Head of caudate nucleus (tissue), 42 donors: Measurements from ENCODE around the gene CDH22.

ENCODE experiments used
- DNase-seq, 42 donors: peaks; one replicate each; pipeline versions ENCODE4 v3.0.0 to v3.0.0-alpha.2; 2020 to 2021; ENCODE audit warnings: mixed read lengths in 7 of 42
- intact Hi-C: fragments of 100-400 bp; cut with DNase I; formaldehyde crosslinking; loops from one replicate; pipeline ENCODE4 v1.15.0; 2022

Gene CDH22

DNA sequence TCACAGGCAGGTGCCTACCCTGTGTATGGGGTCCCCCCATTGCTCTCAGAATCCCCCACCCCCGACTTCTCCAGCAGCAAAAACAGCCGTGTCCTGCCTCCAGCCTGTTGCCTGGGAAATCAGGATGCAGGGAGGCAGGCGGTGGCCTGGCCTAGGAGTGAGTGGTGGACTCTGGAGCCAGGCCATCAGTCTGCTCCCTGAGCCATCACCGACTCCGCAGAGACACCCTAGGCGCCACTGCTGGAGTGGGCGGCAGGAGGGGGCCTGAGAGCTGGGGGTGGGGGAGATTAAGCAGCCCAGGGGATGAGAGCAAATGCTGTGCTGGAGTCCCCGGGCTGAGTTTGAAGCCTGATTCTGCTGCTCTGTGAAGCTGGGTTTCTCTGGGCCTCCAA is 97.0 kb downstream of the CDH22 start:
- DNase-seq, result no peak
- intact Hi-C loops, result no loop called here

DNA sequence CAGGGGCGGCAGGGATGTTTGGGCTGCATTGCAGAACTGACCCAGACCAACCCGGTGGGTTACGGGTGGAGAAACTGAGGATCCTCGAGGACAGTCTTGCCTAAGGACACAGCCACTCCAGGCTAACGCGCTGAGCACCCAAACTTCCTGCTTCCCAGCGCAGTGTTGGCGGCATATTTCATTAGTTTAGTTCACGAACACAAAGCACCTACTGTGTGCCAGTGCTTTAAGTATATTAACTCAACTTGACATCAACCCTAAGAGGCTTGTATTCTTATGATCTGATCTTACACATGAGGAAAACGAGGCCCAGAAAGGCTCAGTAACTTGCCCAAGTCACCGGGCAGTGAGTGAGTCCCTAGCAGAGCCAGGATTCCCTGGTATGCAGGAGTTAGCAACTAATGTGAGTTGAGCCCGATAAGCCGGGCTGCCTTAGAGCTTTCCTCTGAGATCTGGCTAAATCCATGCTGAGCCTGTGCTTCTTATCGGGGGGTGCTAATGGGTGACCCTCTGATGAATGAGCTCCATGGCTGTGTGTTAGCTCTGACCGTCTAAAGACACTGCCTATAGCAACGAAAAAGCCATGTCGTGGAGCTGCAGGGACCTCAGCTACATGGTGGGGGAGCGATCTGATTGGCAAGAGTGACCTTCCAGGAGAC is 97.5 kb downstream of the CDH22 start:
- intact Hi-C loops, result no loop called here
- DNase-seq, result no peak

DNA sequence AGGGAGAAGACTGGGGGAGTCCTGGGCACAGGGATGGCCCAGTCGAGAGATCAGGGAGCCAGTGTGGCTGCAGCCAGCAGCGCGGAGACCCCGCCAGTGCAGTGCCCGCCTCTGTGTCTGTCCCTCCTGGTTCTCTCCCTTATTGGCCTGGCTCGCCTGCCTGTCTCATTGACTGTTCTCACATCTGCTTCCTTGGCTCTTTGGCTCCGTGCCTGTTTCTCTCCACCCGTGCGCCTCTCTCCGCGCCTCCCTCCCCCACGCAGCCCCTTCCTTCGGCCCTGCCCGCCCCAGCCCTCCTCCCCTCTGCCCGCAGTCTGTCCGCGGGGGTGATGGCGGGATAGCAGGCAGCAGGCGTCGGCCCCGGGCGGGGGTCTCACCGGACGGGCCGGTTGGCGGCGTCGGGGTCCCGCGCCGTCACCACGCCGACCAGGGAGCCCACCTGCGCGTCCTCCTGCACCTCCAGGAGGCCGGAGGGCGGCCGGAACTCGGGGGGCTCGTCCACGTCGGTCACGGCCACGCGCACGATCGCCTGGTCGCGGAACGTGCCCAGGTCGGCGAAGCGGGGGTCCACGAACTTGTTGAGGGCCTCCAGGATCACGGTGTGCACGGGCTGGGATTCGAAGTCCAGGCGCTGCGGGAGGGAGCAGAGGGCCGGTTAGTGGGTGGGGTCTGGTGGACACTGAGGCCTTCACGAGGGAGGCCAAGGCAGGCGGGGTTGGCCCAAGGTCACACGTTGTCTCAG is 98.2 kb downstream of the CDH22 start:
- intact Hi-C loops, result no loop called here
- peak in 6 of 42 donors; percentile 12 to 46 (median 30) for DNase-seq

DNA sequence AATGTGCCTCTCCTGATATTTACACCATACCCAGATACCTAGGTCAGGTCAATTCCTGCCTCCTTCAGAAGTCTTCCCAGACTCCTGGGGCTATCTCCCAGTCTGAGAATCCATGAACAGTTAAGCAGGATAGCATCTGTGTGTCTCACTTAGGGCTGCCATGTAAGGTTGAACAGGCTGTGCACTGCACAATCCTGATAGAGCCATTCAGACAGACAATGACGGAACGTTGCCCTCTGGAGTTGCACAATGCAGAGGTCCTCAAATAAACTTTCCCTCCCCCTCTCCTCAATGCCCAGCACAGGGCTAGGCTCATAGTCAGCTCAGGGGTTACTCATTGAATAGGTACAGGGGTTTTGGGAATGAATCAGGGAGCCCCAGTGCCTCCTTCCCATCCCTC is 100.5 kb downstream of the CDH22 start:
- no peak for DNase-seq
- intact Hi-C loops, result no loop called here

DNA sequence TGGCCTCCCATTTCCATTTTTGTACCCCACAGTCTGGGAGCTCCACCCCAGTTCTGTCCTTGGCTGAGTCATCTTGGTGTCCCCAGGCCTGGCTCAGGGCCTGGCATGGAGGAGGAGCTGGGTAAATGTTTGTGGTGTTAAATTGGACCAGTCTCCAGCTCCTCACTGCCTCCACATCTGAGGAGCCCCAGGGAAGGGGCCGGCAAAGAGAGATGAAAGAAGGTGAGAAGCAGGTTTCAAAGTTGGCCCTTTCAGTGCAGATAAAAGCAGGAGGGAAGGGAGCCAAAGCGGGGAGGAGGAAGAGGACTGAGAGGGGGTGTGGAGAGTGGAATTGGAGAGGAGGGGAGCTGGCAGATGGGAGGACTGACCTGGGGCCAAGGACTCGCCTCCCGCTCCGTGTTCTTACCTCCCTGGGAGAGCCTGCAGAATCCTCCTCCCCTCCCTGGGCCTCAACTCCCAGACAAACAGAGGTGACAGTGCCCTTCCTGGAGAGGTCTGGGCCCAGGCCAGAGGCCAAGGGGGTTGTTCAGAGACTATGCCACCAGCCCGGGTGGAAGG is 101.2 kb downstream of the CDH22 start:
- DNase-seq, result no peak

DNA sequence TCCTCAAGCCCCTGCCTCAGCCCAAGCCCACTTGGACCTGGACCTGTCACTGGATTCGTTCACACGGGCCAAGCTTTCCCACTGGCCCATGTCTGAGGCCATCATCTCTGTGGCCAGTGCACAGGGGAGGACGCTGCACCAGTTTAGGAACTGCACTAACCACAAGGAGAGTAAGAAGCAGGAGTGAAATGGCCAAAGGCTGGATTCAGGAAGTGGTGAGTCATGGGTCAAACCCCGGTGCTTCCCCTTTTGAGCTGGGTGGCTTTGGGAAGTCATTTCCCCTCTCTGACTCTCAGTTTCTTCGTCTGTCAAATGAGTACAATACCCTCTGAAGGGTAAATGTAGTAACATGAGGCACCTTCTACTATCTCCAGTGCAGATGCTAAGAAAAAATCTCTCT is 102.3 kb downstream of the CDH22 start:
- intact Hi-C loops, result no loop called here
- peak in 23 of 42 donors; percentile 19 to 65 (median 43) for DNase-seq

More for the DNA sequence above, 101.2 kb downstream of the CDH22 start:
- intact Hi-C loops, result no loop called here

DNA sequence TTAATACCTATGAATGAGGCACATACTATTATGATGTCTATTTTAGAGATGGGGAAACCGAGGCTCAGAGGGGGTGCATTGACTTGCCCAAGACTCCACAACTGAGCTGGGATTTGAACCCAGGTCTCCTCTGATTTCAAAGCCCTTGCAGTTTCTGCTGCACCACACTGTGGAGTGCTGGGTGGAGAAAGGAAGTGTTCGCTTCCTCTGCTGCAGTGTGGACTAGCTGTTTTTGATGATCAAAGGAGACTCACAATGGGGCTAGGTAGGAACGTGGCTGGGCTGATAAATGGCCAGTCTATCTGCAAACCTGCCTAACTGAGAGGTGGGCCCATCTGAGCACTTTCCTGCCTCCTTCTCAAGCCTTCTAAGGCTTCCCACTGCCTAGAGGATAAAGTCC is 102.9 kb downstream of the CDH22 start:
- no peak for DNase-seq
- intact Hi-C loops, result no loop called here

DNA sequence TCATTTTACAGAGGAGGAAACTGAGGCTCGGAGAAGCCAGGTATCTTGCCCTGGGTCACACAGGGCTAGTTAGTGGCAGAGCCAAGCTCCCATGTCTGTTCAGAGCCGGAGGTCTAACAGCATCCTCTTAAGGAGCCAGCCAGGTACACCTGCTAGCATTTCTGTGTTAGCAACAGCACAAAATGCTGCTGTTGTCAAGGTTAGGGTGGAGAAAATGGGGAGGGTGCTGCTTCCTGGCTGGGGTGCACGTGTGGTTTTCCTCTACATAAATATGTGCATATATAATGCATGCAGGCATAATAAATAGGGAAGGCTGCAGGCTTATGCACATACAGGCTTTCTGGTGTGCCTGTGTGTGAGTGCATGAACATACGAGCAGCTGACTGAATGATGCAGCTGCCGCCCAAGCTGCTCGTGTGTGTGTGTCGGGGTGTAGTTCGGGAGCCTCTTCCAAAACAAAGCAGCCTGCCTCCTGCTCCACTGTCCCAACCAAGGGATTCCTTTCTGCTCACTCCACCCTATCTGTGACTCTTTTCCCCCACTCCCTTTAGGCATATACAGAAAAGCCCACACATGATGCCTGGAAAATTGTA is 103.6 kb downstream of the CDH22 start:
- intact Hi-C loops, result no loop called here
- no peak for DNase-seq

DNA sequence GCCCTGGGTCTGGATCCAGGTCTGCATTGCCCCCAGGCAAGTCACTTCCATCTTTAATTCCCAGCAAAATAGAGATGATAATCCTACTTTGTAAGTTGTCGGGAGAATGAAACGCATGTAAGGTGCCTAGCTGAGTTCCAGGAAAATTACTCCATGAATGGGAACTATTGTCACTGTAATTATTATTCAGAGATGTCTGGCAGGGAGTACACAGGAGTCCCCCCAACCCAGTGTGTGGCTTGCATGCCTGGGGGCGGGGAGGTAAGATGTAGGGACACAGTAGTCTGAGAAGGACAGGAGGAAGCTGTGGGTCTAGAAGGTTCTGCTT is 104.8 kb downstream of the CDH22 start:
- DNase-seq, result no peak
- intact Hi-C loops, result no loop called here

DNA sequence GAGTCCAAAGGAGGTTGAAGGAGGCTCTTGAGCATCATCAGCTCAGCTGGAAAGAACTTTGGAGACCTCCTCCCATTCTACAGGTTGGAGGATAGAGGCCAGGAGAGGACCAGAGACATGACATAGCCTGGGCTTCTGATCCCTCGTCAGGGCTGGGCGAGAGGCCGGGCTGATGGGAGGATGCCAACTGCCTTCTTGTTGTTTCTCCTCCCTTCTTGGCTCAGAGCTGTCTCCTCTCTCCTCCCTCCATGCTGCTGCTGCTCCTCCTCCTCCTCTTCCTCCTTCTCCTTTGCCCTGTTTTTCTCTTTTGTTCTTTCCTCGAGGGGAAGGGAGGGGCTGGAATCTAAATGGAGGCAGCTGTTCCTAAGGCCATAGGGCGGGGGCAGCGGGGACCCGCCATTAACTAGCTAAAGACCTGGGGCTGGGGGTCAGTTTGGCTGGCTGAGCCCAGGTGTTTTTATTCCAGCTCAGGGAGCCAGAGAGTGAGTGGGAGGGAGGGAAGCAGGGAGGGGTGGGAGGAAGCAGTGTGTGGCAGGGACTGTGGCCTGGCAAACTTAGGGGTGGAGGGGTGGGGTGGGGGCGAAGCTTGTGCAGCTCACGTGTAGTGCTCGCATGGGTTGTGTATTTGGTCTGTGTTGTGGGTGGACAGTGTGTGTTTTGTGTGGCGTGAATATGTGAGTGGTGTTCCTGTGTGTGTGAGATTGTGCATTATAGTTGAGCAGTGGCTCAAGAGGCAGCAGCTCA is 105.4 kb downstream of the CDH22 start:
- peak in 28 of 42 donors; percentile 22 to 74 (median 49) for DNase-seq
- intact Hi-C loops, result no loop called here

DNA sequence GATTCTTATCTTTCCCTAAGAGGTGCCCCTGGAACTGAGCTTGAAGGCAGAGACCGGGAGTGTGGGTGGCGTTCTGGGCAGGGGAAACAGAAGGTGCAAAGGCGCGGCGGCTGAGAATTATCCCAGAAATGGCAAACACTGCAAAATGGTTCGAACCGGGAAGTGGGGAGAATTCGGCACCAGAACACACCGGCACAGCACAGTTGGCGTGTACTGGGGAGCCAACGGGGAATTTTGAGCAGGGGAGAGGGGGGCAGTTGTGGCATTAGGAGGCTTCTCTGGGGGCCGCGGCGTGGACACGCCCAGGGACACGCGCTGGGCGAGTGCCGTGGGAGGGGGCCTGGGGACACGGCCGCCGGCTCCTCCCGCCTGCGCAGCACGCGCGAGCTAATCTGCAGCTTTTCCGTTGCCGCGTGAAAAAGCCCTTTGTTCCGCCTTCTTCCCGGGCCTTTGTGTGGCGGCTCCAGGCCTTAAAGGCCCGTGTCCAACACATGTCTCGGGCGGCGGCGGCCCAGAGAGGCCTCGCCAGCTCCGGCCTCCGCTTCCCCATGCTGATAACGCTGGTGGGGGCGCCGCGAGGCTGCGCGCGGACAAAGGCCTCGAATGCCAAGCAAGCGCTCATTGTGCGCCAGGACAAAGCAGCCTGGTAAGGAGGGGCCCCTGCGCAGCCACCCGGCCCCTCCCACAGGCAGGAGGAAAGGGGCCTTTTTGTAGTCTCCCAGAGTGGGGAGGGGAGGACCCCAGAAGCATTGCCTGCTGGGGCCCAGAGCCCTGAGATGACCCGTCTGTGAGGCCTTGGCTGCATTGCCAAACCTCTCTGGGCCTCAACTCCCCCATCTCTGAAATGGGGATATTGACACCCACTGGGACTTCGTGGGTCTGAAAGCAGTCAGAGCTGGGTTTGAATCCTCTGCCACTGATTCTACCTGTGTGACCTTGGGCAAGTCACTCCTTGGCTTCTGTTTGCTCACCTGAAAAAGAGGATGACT is 107.4 kb downstream of the CDH22 start:
- intact Hi-C loops, result no loop called here
- DNase-seq, result peak in 40 of 42 donors; percentile 27 to 87 (median 58)

DNA sequence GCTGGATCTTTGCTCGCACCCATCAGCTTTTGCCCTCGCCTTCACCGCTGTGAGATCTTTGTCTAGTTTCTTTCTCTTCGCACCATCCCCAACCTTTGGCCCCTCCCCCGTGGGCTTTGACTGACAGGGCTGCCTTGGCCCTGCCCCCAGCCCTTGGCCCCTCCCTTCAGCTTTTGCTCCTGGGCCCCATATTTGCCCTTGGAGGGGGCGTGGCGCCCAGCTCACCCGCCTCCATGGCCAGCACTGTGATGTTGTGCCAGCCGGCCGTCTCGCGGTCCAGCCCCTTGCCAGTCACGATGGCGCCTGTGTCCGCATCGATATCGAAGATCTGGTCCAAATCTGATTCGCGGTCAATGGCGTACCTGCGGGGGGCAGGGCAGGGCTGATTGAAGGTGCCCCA is 109.1 kb downstream of the CDH22 start:
- DNase-seq, result no peak
- intact Hi-C loops, result no loop called here

DNA sequence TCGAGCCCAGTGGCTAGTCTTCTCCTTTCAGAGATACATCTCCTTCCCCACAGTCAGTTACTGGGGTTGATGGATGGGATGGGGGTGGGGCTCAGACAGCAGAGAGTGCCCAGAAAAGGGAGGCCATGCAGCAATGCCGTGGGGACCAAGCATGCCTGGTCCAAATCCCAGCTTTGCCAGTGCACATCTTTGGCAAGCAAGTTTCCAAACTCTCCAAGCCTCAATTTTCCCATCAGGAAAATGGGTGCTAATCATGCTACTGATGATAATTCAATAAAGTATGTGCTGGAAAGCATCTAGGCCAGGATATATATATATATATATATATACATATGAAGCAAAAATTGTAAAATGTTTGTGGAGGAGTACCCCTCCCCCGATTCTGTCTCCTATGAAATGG is 111.3 kb downstream of the CDH22 start:
- intact Hi-C loops, result no loop called here
- DNase-seq, result no peak

DNA sequence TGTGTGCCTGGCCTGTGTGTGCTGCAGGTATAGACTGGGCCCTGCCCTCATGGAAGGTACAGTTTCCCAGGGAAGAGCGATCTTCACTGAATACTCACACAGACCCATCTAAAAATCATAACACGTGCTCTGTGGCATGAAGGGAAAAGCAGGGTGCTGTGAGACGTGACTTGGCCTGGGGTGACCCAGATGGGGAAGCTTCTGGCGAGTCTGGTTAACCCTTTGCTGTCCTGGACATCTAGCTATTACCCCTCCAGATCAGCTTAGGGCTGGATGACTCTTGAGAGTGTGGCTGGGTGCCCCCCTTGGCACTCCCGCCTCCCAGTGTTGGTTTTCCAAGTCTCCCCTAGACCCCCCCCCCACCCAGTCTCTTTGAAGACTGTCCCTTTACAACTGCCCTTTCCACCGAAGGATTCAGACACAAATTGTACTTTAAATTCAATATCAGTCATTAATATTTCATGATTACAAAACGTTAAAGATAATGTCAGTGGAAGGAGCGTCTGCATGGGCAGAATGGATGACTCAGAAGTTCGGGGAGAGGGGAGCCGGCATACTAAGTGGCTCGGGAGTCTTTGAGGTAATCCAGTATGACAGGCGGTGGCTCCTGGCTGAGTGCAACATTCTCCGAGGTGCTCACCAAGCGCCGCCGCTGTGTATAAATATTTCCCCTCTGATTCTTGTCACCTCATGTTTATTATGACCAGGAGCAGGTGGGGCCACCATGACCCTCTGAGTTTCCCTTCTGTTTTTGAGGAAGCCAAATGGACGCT is 112.8 kb downstream of the CDH22 start:
- peak in 31 of 42 donors; percentile 19 to 84 (median 52) for DNase-seq
- intact Hi-C loops, result no loop called here

DNA sequence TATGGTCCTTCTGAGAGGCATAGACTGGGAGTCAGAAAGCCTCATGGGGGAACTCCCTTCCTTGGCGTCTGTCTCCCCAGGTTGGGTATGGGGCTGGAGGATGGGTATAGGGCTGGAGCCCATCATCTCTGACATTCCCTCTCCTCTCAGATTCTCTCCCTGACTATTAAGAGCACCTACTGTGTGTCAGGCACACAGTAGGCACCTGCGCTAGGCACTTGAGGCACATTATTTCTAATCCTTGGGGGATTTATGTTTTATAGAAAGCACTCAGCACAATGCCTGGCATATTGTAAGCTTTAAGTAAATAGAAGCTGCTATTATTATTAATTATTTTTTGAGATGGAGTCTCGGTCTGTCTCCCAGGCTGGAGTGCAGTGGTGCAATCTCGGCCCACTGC is 113.9 kb downstream of the CDH22 start:
- intact Hi-C loops, result no loop called here
- DNase-seq, result no peak

DNA sequence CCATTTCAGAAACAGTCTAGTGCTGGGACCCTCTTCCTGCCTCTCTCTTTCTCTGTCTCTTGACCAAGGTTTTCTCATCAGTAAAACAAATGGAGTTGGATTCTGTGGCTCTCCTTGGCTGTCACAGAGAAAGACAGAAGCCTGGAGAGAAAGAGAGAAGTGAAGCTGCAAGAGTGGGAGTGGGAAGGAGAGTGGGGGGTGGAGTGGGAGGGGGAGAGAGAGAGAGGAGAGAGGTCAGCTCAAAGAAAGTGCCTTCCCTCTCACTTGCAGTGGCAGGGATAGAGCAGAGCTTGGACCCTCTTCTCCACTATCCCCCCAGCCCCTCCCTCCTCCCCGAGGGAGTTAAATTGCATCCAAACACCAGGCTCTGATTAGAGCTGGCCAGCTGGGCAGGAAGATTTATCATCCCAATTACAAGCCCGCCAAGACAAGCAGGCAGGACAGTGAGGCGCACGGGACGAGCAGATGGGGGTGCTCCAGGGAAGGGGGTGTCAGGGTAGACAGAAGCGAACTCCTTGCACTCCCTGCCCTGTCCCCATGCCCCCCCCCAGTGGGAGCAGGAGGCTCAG is 115.8 kb downstream of the CDH22 start:
- DNase-seq, result no peak
- intact Hi-C loops, result no loop called here

DNA sequence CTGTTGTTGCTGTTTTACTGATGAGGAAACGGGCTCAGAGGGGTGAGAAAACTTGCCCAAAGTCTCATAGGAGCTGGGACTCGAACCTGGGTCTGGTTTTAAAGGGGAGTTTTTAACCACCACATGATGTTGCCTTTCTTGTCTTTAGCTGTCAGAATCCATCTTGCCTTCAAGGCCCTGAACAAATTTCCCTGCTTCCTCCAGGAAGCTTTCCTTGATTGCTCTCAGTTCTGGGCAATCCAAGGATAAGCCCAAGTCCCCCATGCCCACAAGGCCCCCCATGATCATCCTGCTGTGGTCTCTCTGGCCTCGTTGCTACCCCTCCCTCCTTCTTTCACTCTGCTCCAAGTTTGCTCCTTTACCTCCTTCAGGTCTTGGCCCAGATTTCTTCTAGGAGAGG is 116.7 kb downstream of the CDH22 start:
- no peak for DNase-seq
- intact Hi-C loops, result no loop called here

DNA sequence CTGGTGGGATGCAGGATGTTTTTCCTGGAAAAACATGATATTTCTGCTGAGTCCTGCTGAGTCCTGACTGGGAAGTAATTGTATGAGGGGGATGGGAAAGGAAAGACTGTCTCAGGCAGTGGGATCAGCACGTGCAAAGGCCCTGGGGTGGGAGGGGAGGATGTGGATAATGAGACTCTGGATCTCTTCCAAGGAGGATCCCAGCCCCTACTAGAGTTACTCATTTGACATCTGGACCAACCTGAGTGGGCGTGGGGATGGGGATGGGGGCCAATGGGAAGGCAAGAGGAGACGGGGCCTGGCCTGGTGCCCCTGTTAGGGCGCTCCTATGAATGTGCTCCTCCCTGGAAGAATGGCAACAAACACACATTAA is 117.1 kb downstream of the CDH22 start:
- no peak for DNase-seq
- intact Hi-C loops, result no loop called here
